Measurements from ENCODE around the gene ALDH3B2.
A peak's percentile ranks its signal among the peaks of the same experiment; 100 is the strongest.
"Not testable (repeated sequence)": the region's sequence is repeated elsewhere in the genome, so short reads cannot be mapped to it uniquely, and the experiment has no call there.

The ALDH3B2 gene

GRCh38 chr11:67659651-67660165, 14.7 kb downstream of the ALDH3B2 start:
- DNase-seq = not testable (repeated sequence)

GRCh38 chr11:67657300-67657699, 17.1 kb downstream of the ALDH3B2 start:
- no peak for DNase-seq

GRCh38 chr11:67656278-67656922, 18.0 kb downstream of the ALDH3B2 start:
- no peak for DNase-seq

GRCh38 chr11:67654225-67654624, 20.2 kb downstream of the ALDH3B2 start:
- DNase-seq = no peak

GRCh38 chr11:67652965-67653845, 21.2 kb downstream of the ALDH3B2 start:
- DNase-seq = no peak

GRCh38 chr11:67651976-67652781, 22.2 kb downstream of the ALDH3B2 start:
- DNase-seq = no peak

GRCh38 chr11:67649634-67650510, 24.6 kb downstream of the ALDH3B2 start:
- DNase-seq = no peak

GRCh38 chr11:67648796-67649613, 25.4 kb downstream of the ALDH3B2 start:
- DNase-seq = no peak

- peak; percentile 37 for DNase-seq
These were observed 26.2 kb downstream of the ALDH3B2 start for GRCh38 chr11:67648140-67648795.

GRCh38 chr11:67647471-67647870, 27.0 kb downstream of the ALDH3B2 start:
- no peak for DNase-seq

GRCh38 chr11:67646535-67647336, 27.7 kb downstream of the ALDH3B2 start:
- DNase-seq = no peak

- no peak for DNase-seq
These were observed 28.6 kb downstream of the ALDH3B2 start for GRCh38 chr11:67645521-67646461.

- DNase-seq = no peak
These were observed 29.7 kb downstream of the ALDH3B2 start for GRCh38 chr11:67644472-67645418.

GRCh38 chr11:67644042-67644441, 30.4 kb downstream of the ALDH3B2 start:
- DNase-seq = no peak

- no peak for DNase-seq
These were observed 32.0 kb downstream of the ALDH3B2 start for GRCh38 chr11:67642173-67643120.

All from effector CD4-positive, alpha-beta T cell (primary cell).